GM18868 (cell line): ENCODE data around the gene PTPN14.

Source experiments
- ATAC-seq: cut with Tn5 transposase; IDR thresholded peaks from one replicate; pipeline ENCODE4 v1.9.1; 2021; ENCODE audit warnings: mild to moderate bottlenecking, moderate library complexity; ENCODE audit not compliant: unreplicated experiment

Gene PTPN14

GRCh38 chr1:214439352-214440119 is 111.9 kb downstream of the PTPN14 start:
- peak; percentile 89 for ATAC-seq

- no peak for ATAC-seq
These were observed 112.9 kb downstream of the PTPN14 start for GRCh38 chr1:214438530-214438929.

- no peak for ATAC-seq
These were observed 113.3 kb downstream of the PTPN14 start for GRCh38 chr1:214438075-214438474.

GRCh38 chr1:214435867-214436266 is 115.5 kb downstream of the PTPN14 start:
- no peak for ATAC-seq

GRCh38 chr1:214432245-214432644 is 119.2 kb downstream of the PTPN14 start:
- ATAC-seq = no peak

- ATAC-seq = no peak
These were observed 121.2 kb downstream of the PTPN14 start for GRCh38 chr1:214429951-214430770.

GRCh38 chr1:214427871-214428277 is 123.5 kb downstream of the PTPN14 start:
- ATAC-seq = peak; percentile 95

- no peak for ATAC-seq
These were observed 125.0 kb downstream of the PTPN14 start for GRCh38 chr1:214426426-214426812.

- no peak for ATAC-seq
These were observed 125.5 kb downstream of the PTPN14 start for GRCh38 chr1:214425716-214426425.

- ATAC-seq = no peak
These were observed 126.3 kb downstream of the PTPN14 start for GRCh38 chr1:214425101-214425500.

- no peak for ATAC-seq
These were observed 128.4 kb downstream of the PTPN14 start for GRCh38 chr1:214423045-214423444.

GRCh38 chr1:214422137-214422671 is 129.2 kb downstream of the PTPN14 start:
- ATAC-seq = no peak

GRCh38 chr1:214420833-214421232 is 130.6 kb downstream of the PTPN14 start:
- no peak for ATAC-seq

GRCh38 chr1:214420341-214420740 is 131.1 kb downstream of the PTPN14 start:
- no peak for ATAC-seq

GRCh38 chr1:214419650-214420049 is 131.8 kb downstream of the PTPN14 start:
- no peak for ATAC-seq

- ATAC-seq = peak; percentile 38
These were observed 133.0 kb downstream of the PTPN14 start for GRCh38 chr1:214418391-214418790.

GRCh38 chr1:214417545-214418210 is 133.7 kb downstream of the PTPN14 start:
- ATAC-seq = peak; percentile 7

GRCh38 chr1:214416858-214417257 is 134.5 kb downstream of the PTPN14 start:
- no peak for ATAC-seq

GRCh38 chr1:214416417-214416816 is 135.0 kb downstream of the PTPN14 start:
- no peak for ATAC-seq

- no peak for ATAC-seq
These were observed 136.3 kb downstream of the PTPN14 start for GRCh38 chr1:214415131-214415530.

- ATAC-seq = no peak
These were observed 136.7 kb downstream of the PTPN14 start for GRCh38 chr1:214414691-214415090.
